Measurements from ENCODE around the gene CUL1. TPM values are rescaled to one million over a fixed set of nuclear protein-coding genes. Genes with fewer than 3 reads are reported as not detected.

The CUL1 gene
- total RNA-seq, 1 donor from 2014 or later: 38.5 TPM

- H3K27ac ChIP-seq: no peak overlapping the region
- no peaks in the 10 kb centered on the region for H3K9me3 ChIP-seq
- H3K4me1 ChIP-seq: peaks cover 65% of the 10 kb centered on the region
- DNase-seq (ENCODE audit: extremely low spot score in 2 of 2): no peak
- no peak overlapping the region for H3K4me3 ChIP-seq
- intact Hi-C loops (cut with DNase I): no loop called here
- no peaks in the 10 kb centered on the region for H3K27me3 ChIP-seq
- peaks cover 0 to 13% of the 10 kb centered on the region in 2 donors for H3K36me3 ChIP-seq
- TF ChIP-seq POLR2A (IDR thresholded peaks at IDR 0.05): no peak
- no peak for TF ChIP-seq POLR2AphosphoS5 (IDR thresholded peaks at IDR 0.05; ENCODE audit: insufficient read depth in 1 of 2, low read depth in 1 of 2)
- TF ChIP-seq CTCF (IDR thresholded peaks at IDR 0.05): no peak
Measured at GRCh38 chr7:148726385-148726784, 27.7 kb downstream of the CUL1 start.

- Histone ChIP-seq H3K4me1 (peaks cover 55% of the 10 kb centered on the region), H3K27ac (no peak overlapping the region), H3K36me3 (peaks cover 0 to 13% of the 10 kb centered on the region in 2 donors), H3K27me3 (no peaks in the 10 kb centered on the region), H3K9me3 (no peaks in the 10 kb centered on the region), H3K4me3 (no peak overlapping the region)
- intact Hi-C loops (cut with DNase I): no loop called here
- no peak for TF ChIP-seq POLR2AphosphoS5 (IDR thresholded peaks at IDR 0.05; ENCODE audit: insufficient read depth in 1 of 2, low read depth in 1 of 2)
- TF ChIP-seq CTCF (IDR thresholded peaks at IDR 0.05): no peak
- no peak for TF ChIP-seq POLR2A (IDR thresholded peaks at IDR 0.05)
- DNase-seq (ENCODE audit: extremely low spot score in 2 of 2): no peak
Measured at GRCh38 chr7:148727501-148728278, 29.0 kb downstream of the CUL1 start.

- peaks cover 38% of the 10 kb centered on the region for H3K4me1 ChIP-seq
- intact Hi-C loops (cut with DNase I): no loop called here
Measured at GRCh38 chr7:148729984-148730733, 31.5 kb downstream of the CUL1 start.

GRCh38 chr7:148732862-148733261 lies 34.2 kb downstream of the CUL1 start:
- H3K4me1 ChIP-seq: peaks cover 22% of the 10 kb centered on the region
- no peaks in the 10 kb centered on the region for H3K27me3 ChIP-seq
- TF ChIP-seq POLR2A (IDR thresholded peaks at IDR 0.05) (no peak), CTCF (IDR thresholded peaks at IDR 0.05) (no peak), POLR2AphosphoS5 (IDR thresholded peaks at IDR 0.05; ENCODE audit: insufficient read depth in 1 of 2, low read depth in 1 of 2) (no peak)
- H3K27ac ChIP-seq: no peak overlapping the region
- H3K4me3 ChIP-seq: no peak overlapping the region
- peaks cover 0 to 22% of the 10 kb centered on the region in 2 donors for H3K36me3 ChIP-seq
- intact Hi-C loops (cut with DNase I): no loop called here
- H3K9me3 ChIP-seq: no peaks in the 10 kb centered on the region
- DNase-seq (ENCODE audit: extremely low spot score in 2 of 2): no peak

More at GRCh38 chr7:148729984-148730733, 31.5 kb downstream of the CUL1 start:
- H3K36me3 ChIP-seq: peaks cover 0 to 19% of the 10 kb centered on the region in 2 donors
- no peak overlapping the region for H3K27ac ChIP-seq
- H3K4me3 ChIP-seq: no peak overlapping the region
- no peak for TF ChIP-seq CTCF (IDR thresholded peaks at IDR 0.05)
- TF ChIP-seq POLR2A (IDR thresholded peaks at IDR 0.05): no peak
- no peak for TF ChIP-seq POLR2AphosphoS5 (IDR thresholded peaks at IDR 0.05; ENCODE audit: insufficient read depth in 1 of 2, low read depth in 1 of 2)
- no peaks in the 10 kb centered on the region for H3K9me3 ChIP-seq
- DNase-seq (ENCODE audit: extremely low spot score in 2 of 2): no peak
- no peaks in the 10 kb centered on the region for H3K27me3 ChIP-seq
